GM13977 (cell line): ENCODE measurements around the gene PRMT5.

Source experiments
- DNase-seq: peaks from one replicate; pipeline ENCODE4 v3.0.0; 2012; ENCODE audit warnings: low spot score
- in situ Hi-C: fragments of 300-500 bp; cut with MboI; formaldehyde crosslinking; loops from one replicate; pipeline ENCODE4 v1.12.0; 2022; ENCODE audit warnings: low sequenced_read_pairs, low pct_unique_long_range_greater_than_20kb, mixed read lengths, inconsistent platforms; ENCODE audit not compliant: unreplicated experiment
- TF ChIP-seq, protein P1 (sequence below): IDR thresholded peaks from 2 replicates; pipeline ENCODE4 v1.5.1; 2012; ENCODE audit warnings: mild to moderate bottlenecking, control low read depth; ENCODE audit not compliant: insufficient read depth; ENCODE audit errors: extremely low read depth, missing control alignments

PRMT5 gene

DNA sequence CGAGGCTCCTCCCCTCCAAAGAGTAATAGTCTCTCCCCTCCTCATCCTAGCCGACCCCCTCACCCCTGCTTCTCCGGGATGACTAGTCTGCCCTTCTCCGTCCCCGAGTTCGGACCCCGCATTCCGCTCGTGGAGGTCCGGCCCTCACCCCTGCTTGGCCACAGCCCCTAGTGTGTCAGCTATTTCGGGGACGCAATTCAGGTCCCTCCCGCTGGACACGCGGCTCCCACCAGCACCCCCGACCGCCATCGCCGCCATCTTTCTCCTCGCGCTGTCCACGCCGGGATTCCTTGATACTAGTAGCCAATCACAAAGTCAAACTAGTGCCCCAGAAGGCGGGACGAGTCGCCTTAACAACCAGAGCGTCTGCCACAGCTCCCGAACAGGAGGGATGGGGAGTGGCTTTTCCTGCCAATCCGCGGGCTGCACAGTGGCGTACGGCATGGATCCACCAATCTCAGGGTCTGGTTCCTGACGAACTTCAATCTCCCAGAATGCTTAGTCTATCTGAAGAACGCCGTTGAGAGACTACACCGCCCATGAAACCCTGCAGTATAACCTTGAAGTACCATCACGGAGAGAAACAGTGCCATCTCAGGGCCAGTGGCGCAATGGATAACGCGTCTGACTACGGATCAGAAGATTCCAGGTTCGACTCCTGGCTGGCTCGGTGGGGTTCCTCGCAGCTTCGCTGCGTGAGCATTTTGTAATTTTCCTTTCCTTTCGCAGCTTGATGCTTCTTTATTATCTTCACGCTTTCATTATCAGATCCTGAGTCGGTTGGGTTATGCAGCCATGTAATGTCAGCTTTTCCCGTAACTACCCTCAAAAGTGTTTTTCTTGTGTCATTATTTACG, at the start of gene PRMT5:
Gene PRMT5 (minus strand): TSS at position 273 of the 857 bp plus-strand sequence. CDS start 15 bp downstream, at position 258.
- TF ChIP-seq, protein P1, sequence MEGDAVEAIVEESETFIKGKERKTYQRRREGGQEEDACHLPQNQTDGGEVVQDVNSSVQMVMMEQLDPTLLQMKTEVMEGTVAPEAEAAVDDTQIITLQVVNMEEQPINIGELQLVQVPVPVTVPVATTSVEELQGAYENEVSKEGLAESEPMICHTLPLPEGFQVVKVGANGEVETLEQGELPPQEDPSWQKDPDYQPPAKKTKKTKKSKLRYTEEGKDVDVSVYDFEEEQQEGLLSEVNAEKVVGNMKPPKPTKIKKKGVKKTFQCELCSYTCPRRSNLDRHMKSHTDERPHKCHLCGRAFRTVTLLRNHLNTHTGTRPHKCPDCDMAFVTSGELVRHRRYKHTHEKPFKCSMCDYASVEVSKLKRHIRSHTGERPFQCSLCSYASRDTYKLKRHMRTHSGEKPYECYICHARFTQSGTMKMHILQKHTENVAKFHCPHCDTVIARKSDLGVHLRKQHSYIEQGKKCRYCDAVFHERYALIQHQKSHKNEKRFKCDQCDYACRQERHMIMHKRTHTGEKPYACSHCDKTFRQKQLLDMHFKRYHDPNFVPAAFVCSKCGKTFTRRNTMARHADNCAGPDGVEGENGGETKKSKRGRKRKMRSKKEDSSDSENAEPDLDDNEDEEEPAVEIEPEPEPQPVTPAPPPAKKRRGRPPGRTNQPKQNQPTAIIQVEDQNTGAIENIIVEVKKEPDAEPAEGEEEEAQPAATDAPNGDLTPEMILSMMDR: no peak

DNA sequence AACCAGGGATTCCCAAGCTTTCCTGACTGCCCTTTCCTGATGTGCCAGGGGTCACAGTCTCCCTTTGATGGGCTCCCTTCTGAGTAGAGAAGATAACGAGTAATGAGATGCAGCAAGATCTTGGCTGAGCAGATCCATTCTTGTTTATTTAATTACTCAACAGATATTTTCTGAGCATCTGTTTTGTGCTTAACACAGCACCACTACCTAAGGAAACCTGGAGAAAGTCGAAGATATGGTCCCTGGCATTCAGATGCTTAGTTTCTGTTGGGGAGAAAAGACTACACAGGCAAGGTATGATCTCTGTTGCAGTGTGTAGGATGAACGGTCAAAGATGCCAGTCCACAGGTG, 49.3 kb upstream of the PRMT5 start:
- in situ Hi-C loops: loop anchor here (10.0 kb wide), 1 partner anchor 76 kb away; the partner anchor contains the start of gene CDH24
- TF ChIP-seq, protein P1: no peak
- no peak for DNase-seq

More for the DNA sequence above, at the start of gene PRMT5:
- in situ Hi-C loops: no loop called here
- DNase-seq: peak; percentile 93

DNA sequence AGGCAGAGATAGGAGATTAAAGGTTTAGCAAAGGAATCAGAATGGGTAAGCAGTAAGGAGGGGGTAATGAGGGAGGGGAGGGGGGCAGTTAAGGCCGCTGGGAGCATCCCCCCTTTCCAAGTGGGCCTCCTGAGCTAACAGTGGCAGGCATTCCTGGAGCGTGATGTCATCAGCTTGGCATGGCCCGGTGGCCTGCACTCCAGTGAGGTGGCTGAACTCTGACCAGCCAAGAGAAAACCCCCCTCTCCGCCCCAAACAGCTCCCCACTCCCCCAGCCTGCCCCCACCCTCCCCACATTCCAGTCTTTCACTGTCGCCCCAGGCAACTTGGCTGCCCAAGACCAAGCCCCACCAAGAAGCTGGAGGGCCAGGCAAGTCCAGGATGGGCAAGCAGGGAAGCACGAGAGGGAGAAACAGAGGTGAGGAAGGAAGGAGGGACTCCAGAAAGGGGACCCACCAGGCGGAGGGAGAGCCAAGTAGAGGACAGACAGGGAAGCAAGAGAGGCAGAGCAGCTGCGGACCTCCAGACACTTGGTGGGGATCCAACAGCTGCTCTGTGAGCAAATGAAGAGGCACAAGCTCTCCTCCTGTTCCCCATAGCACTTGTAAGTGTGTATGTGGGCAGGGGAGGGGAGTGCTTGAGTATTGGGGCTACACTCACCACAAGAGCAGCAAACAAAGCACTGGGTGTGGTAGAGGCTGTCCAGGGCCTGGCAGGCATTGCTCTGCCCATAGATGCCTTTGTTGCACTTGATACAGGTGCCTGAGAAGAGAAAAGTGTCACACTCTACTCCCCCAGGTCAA, 48.7 kb upstream of the PRMT5 start:
- no peak for DNase-seq
- TF ChIP-seq, protein P1: no peak
- in situ Hi-C loops: loop anchor here (10.0 kb wide), 1 partner anchor 77 kb away; the partner anchor contains the start of gene CDH24

DNA sequence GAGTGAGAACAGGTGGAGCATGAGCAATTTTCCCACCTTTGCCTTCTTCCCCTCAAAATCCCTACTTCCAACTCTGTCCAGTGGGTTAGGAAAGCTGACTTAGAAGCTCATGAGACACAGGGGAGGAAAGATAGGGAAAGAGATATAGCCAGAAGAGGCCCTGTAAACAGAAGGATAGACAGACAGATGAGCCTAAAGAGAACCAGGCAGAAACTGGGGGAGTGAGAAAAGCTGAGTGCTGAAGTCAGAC, 48.2 kb upstream of the PRMT5 start:
- in situ Hi-C loops: loop anchor here (10.0 kb wide), 1 partner anchor 77 kb away; the partner anchor contains the start of gene CDH24
- TF ChIP-seq, protein P1: no peak
- no peak for DNase-seq

DNA sequence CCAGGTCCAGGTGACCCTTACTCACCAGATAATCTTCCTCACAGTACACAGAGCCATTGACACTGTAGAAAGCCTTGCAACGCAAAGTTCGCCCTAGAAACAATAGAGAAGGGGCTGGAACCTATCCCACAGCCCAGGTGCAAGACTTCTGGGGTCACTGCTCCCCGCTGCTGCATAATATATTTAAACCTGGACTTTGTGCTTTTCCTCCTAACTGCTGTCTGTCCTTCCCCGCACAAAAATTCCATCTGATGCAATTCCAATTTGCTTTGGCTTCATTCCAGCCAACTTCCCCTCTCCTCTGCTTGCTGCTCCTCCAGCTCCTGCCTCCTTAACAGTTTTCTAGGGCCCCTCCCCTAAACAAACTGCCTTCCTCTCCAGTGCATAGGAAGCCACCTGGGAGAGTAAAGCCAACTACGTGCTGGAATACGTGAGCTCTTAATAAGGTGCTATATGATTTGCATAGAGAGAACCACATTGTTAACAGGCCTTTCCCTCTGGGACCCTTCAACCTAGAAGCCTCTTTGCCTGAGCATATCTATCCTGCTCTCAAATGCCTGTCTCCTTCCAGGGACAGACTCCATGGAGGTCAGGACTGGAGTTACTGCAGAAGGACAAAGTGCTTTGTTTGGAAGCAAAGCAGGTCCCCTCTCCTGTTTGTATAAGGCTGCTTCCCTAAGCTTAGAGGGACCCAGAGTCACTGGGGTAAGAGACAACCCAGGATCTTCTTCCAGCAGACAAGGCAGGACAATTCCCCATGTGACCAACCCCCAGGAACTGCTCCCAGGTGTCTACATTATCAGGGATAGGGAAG, 47.7 kb upstream of the PRMT5 start:
- TF ChIP-seq, protein P1: no peak
- DNase-seq: no peak
- in situ Hi-C loops: loop anchor here (10.0 kb wide), 1 partner anchor 78 kb away; the partner anchor contains the start of gene CDH24
